Neural cell (in vitro differentiated cells): ENCODE measurements around the gene COL19A1.

Source experiments
- EZH2 ChIP-seq: fragments of 200-600, 300-800 bp; shearing (Covaris generic), sonication (generic); IDR thresholded peaks from 2 replicates; pipeline ENCODE4 v1.6.1; 2014; ENCODE audit warnings: antibody characterized with exemption, low read length, borderline replicate concordance, mild to moderate bottlenecking; ENCODE audit not compliant: insufficient read depth, poor library complexity, severe bottlenecking
- RAD21 ChIP-seq: fragments of 450-650 bp; conservative IDR thresholded peaks from 2 replicates; pipeline ENCODE4 v1.6.1; 2014; ENCODE audit warnings: antibody characterized with exemption, mild to moderate bottlenecking, moderate library complexity
- TF ChIP-seq, protein P1 (sequence below): fragments of 450-650 bp; IDR thresholded peaks from 2 replicates; pipeline ENCODE4 v1.5.1; 2014; ENCODE audit warnings: antibody characterized with exemption, mild to moderate bottlenecking, moderate library complexity; ENCODE audit not compliant: poor library complexity, severe bottlenecking

- TF ChIP-seq, protein P1, sequence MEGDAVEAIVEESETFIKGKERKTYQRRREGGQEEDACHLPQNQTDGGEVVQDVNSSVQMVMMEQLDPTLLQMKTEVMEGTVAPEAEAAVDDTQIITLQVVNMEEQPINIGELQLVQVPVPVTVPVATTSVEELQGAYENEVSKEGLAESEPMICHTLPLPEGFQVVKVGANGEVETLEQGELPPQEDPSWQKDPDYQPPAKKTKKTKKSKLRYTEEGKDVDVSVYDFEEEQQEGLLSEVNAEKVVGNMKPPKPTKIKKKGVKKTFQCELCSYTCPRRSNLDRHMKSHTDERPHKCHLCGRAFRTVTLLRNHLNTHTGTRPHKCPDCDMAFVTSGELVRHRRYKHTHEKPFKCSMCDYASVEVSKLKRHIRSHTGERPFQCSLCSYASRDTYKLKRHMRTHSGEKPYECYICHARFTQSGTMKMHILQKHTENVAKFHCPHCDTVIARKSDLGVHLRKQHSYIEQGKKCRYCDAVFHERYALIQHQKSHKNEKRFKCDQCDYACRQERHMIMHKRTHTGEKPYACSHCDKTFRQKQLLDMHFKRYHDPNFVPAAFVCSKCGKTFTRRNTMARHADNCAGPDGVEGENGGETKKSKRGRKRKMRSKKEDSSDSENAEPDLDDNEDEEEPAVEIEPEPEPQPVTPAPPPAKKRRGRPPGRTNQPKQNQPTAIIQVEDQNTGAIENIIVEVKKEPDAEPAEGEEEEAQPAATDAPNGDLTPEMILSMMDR: no peak
- TF ChIP-seq RAD21 (no peak), EZH2 (no peak)
Measured at GRCh38 chr6:70222439-70222749, 356.0 kb downstream of the COL19A1 start.
